LNCaP clone FGC (cell line): ENCODE results near the gene APOBEC3F.
"Not testable (repeated sequence)": the region's sequence is repeated elsewhere in the genome, so short reads cannot be mapped to it uniquely, and the experiment has no call there.

Experiments
- DNase-seq: peaks from one replicate; pipeline ENCODE4 v3.0.0-alpha.2; 2011; ENCODE audit warnings: low read depth
- H3K4me3 ChIP-seq: 2 replicates; pipeline ENCODE4 v1.5.1; 2011; ENCODE audit warnings: mild to moderate bottlenecking, low read depth, low read length, control low read depth
- CTCF ChIP-seq: IDR thresholded peaks from 2 replicates; pipeline ENCODE4 v1.5.1; 2012; ENCODE audit warnings: mild to moderate bottlenecking; ENCODE audit not compliant: control insufficient read depth, insufficient read depth; ENCODE audit errors: extremely low read depth

APOBEC3F gene

DNA sequence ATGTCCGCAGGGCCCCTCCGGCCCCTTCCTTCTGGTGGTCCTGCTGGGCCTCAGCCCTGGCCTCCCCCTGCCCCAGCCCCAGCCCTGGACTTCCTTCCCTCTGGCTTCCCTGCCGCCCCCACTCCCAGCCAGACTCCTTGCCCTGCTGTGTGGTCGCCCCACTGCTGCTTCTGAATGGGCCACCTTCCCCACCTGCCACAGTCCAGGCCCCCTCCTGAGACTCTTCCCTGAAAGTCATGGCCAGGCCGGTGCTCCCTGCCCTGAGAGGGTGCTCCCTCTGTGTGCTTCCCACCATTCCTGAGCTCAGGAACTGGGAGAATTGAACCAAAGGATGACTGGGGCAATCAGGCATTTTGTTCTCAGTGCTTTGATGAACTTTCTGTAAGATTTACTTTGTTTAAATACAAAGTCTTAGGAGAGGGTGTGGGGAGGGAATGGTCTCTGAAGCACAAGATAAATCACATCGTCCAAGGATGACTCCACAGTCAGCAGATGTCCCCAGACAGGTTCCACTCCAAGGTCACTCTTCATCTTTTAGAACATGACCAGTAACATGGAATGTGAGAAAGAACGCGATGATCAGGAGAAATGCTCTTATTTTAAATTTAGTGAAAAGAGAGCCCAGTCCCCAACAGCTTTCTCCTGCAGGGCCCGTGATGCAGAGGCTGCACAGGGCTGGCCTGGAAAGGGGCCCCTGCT, 19.0 kb upstream of the APOBEC3F start:
- DNase-seq, result no peak
- H3K4me3 ChIP-seq, result no peak overlapping the region
- TF ChIP-seq CTCF, result no peak

DNA sequence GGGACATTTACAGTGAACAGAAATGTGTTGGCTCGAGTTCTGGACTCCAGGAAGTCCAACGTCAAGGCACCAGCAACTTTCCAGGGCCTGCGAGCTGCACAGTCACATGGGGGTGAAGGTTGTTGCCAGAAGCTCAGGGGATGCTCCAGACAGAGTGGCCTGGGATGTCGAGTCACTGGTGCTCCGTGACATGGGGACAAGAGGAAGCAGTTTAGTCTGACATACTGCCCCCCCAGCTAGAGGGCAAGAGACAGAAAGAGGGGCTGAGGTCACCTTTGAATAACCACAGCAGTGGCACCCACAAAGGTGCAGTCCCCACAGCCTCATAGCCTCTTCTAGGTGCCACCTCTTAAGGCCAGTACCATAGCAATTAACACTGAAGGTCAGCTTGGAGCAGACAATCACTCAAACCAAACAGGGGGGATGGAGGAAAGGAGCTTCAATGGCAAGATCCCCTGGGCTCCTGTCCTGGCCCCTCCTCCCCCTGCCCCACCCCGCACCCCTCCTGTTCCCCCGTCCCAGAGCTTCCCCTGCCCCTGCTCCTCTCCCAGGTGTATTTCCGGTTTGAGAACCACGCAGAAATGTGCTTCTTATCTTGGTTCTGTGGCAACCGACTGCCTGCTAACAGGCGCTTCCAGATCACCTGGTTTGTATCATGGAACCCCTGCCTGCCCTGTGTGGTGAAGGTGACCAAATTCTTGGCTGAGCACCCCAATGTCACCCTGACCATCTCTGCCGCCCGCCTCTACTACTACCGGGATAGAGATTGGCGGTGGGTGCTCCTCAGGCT, 15.9 kb upstream of the APOBEC3F start:
- TF ChIP-seq CTCF, result no peak
- H3K4me3 ChIP-seq, result no peak overlapping the region
- no peak for DNase-seq

DNA sequence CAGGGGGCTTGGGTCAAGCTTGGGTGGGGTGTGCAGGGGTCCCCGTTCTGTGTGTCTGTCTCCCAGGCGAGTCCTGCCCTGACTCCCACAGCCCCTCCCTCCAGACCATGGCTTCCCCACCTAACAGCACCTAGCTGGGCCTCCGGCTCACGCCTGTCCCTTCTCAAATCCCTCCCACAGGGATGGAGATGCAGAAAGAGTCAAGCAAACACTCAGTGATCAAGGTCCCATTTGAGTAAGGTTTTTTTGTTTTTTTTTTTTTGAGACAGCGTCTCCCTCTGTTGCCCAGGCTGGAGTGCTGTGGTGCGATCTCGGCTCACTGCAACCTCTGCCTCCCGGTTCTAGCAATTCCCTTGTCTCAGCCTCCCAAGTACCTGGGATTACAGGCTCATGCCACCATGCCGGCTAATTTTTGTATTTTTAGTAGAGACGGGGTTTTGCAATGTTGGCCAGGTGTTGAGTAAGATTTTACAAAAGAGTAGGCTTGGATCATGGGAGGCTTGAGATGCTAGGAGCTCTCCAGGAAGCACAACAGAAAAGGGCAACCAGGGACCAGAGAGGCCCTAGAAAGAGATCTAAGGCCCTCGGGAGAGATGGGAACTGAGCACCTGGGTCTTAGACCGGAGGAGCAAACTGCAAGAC, 14.0 kb upstream of the APOBEC3F start:
- DNase-seq, result no peak
- H3K4me3 ChIP-seq, result no peak overlapping the region
- TF ChIP-seq CTCF, result no peak

DNA sequence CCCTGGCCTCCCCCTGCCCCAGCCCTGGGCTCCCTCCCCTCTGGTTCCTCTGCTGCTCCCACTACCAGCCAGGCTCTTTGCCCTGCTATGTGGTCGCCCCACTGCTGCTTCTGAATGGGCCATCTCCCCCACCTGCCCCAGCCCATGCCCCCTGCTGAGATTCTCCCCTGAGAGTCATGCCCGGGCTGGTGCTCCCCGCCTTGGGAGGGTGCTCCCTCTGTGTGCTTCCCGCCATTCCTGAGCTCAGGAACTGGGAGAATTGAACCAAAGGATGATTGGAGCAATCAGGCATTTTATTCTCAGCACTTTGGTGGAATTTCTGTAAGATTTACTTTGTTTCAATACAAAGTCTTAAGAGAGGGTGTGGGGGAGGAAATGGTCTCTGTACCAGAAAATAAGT, 12.9 kb upstream of the APOBEC3F start:
- no peak for TF ChIP-seq CTCF
- no peak overlapping the region for H3K4me3 ChIP-seq
- DNase-seq, result no peak

GRCh38 chr22:39028281-39028680, 12.4 kb upstream of the APOBEC3F start:
- no peak for DNase-seq
- no peak for TF ChIP-seq CTCF
- H3K4me3 ChIP-seq, result no peak overlapping the region

DNA sequence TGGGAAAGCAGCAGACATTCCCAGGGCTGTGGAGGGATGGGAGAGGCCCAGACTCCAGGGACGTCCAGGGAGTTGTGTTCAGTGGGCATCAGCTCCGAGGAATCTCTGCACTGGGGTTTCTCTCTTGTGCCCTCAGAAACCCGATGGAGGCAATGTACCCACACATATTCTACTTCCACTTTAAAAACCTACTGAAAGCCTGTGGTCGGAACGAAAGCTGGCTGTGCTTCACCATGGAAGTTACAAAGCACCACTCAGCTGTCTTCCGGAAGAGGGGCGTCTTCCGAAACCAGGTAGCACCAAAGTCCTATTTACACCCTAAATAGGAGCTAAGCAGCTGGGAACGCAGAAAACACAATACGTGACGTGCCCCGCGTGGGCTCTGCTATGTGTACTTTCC, 11.4 kb upstream of the APOBEC3F start:
- TF ChIP-seq CTCF, result no peak
- DNase-seq, result no peak
- H3K4me3 ChIP-seq, result no peak overlapping the region

DNA sequence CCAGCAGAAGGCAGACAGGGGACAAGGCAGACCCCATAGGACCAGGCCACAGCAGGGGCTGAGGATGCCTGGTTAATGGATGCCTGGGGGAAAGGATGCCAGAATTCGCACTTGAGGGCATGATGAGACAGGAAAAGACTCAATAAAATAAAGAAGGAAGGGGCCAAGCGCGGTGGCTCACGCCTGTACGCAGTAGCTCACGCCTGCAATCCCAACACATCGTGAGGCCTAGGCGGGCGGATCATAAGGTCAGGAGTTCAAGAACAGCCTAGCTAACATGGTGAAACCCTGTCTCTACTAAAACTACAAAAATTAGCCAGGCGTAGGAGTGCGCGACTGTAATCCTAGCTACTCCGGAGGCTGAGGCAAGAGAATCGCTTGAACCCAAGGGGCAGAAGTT, 10.0 kb upstream of the APOBEC3F start:
- DNase-seq, result no peak
- TF ChIP-seq CTCF, result no peak
- no peak overlapping the region for H3K4me3 ChIP-seq

DNA sequence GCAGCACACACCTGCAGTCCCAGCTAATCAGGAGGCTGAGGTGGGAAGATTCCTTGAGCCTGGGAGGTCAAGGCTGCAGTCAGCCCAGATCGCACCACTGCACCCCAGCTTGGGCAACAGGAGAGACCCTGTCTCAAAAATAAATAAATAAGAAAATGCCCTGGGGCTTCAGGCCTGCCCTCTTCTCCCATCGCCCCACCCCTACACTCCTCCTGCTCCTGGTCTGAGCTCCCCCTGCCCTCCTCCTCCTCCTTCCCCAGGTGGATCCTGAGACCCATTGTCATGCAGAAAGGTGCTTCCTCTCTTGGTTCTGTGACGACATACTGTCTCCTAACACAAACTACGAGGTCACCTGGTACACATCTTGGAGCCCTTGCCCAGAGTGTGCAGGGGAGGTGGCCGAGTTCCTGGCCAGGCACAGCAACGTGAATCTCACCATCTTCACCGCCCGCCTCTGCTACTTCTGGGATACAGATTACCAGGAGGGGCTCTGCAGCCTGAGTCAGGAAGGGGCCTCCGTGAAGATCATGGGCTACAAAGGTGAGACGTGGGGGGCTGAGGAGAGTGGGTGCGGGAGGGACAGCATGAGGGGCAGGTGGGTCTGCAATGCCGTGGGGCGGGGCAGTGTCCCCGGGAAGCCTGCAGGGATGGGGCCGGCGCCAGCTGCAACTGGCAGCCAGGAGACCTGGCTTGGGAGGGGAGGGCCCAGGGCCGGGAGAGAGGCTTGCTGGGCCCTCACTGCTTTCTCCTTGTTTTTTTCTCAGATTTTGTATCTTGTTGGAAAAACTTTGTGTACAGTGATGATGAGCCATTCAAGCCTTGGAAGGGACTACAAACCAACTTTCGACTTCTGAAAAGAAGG, 9.0 kb upstream of the APOBEC3F start:
- not testable (repeated sequence) for DNase-seq, H3K4me3 ChIP-seq

- not testable (repeated sequence) for DNase-seq, H3K4me3 ChIP-seq
These were observed 3.6 kb upstream of the APOBEC3F start for GRCh38 chr22:39037071-39037470.
